Renal cortex interstitium (tissue), 11 donors: ENCODE data around the gene CACNA2D1. TPM values are rescaled to one million over a fixed set of nuclear protein-coding genes. Genes with fewer than 3 reads are reported as not detected.

Experiments
- DNase-seq, 11 donors: peaks; one replicate each; pipeline ENCODE4 v3.0.0-alpha.2; 2013; ENCODE audit warnings: low read depth in 9 of 11, low spot score in 4 of 11; ENCODE audit errors: extremely low read depth in 1 of 11
- polyA plus RNA-seq, 3 donors: library from polyadenylated mRNA; unstranded; fragments of 120-200 nt; gene quantifications; one replicate each; pipeline ENCODE4 v1.2.1, GENCODE V29; 2013; ENCODE audit not compliant: insufficient read length in 3 of 3

Gene CACNA2D1
- polyA plus RNA-seq, 3 donors, result 28.2 to 30.7 (median 30.2) TPM

GRCh38 chr7:81990395-81990794, 453.2 kb downstream of the CACNA2D1 start:
- DNase-seq, result no peak

- DNase-seq, result no peak
These were observed 456.7 kb downstream of the CACNA2D1 start for GRCh38 chr7:81986723-81987470.

GRCh38 chr7:81983406-81983805, 460.2 kb downstream of the CACNA2D1 start:
- DNase-seq, result no peak

GRCh38 chr7:81973117-81973516, 470.5 kb downstream of the CACNA2D1 start:
- DNase-seq, result no peak

GRCh38 chr7:81960026-81960425, 483.6 kb downstream of the CACNA2D1 start:
- DNase-seq, result no peak

- no peak for DNase-seq
These were observed 486.1 kb downstream of the CACNA2D1 start for GRCh38 chr7:81957517-81957916.

- DNase-seq, result peak in 3 of 11 donors; percentile 1 to 15 (median 13)
These were observed 487.1 kb downstream of the CACNA2D1 start for GRCh38 chr7:81956520-81956919.

- DNase-seq, result no peak
These were observed 494.3 kb downstream of the CACNA2D1 start for GRCh38 chr7:81949306-81949705.

- DNase-seq, result no peak
These were observed 499.5 kb downstream of the CACNA2D1 start for GRCh38 chr7:81944058-81944457.

GRCh38 chr7:81937091-81937490, 506.5 kb downstream of the CACNA2D1 start:
- DNase-seq, result no peak

GRCh38 chr7:81934596-81935301, 508.8 kb downstream of the CACNA2D1 start:
- DNase-seq, result no peak

GRCh38 chr7:81932936-81933335, 510.6 kb downstream of the CACNA2D1 start:
- DNase-seq, result no peak

GRCh38 chr7:81929386-81929785, 514.2 kb downstream of the CACNA2D1 start:
- DNase-seq, result no peak

GRCh38 chr7:81926154-81926553, 517.4 kb downstream of the CACNA2D1 start:
- no peak for DNase-seq

GRCh38 chr7:81925530-81925929, 518.0 kb downstream of the CACNA2D1 start:
- peak in 2 of 11 donors; percentile 2 to 16 for DNase-seq

GRCh38 chr7:81924494-81924893, 519.1 kb downstream of the CACNA2D1 start:
- DNase-seq, result no peak

- DNase-seq, result no peak
These were observed 524.1 kb downstream of the CACNA2D1 start for GRCh38 chr7:81919494-81919893.

GRCh38 chr7:81908220-81908619, 535.4 kb downstream of the CACNA2D1 start:
- no peak for DNase-seq

GRCh38 chr7:81903115-81903514, 540.5 kb downstream of the CACNA2D1 start:
- no peak for DNase-seq

GRCh38 chr7:81902536-81902935, 541.0 kb downstream of the CACNA2D1 start:
- no peak for DNase-seq
